Nephron (organoid): ENCODE data around the gene FECH.
"Not testable (repeated sequence)": the region's sequence is repeated elsewhere in the genome, so short reads cannot be mapped to it uniquely, and the experiment has no call there.

ENCODE experiments used
- H3K27ac Mint-ChIP-seq, 3 experiments: 2 replicates each; pipeline ENCODE4 v1.8.0; 2020; ENCODE audit warnings: mixed read lengths in 3 of 3, mild to moderate bottlenecking in 2 of 3, moderate library complexity in 1 of 3
- H3K27me3 Mint-ChIP-seq: 2 replicates; pipeline ENCODE4 v1.8.0; 2021; ENCODE audit warnings: low read depth, mild to moderate bottlenecking, moderate library complexity, mixed read lengths
- H3K36me3 Mint-ChIP-seq: 2 replicates; pipeline ENCODE4 v1.8.0; 2020; ENCODE audit warnings: low read depth, mixed read lengths
- H3K4me1 Mint-ChIP-seq: 2 replicates; pipeline ENCODE4 v1.8.0; 2020; ENCODE audit warnings: mixed read lengths
- H3K4me3 Mint-ChIP-seq, 3 experiments: 2 replicates each; pipeline ENCODE4 v1.8.0; 2020; ENCODE audit warnings: mild to moderate bottlenecking in 3 of 3, mixed read lengths in 3 of 3, moderate library complexity in 2 of 3
- H3K9me3 Mint-ChIP-seq: 2 replicates; pipeline ENCODE4 v1.8.0; 2020; ENCODE audit warnings: mixed read lengths
- CTCF ChIP-seq, 3 experiments: fragments of 200-600 bp; sonication (generic); IDR thresholded peaks; one replicate each; pipeline ENCODE4 v1.5.0; 2021; ENCODE audit warnings: antibody characterized with exemption in 3 of 3; ENCODE audit not compliant: unreplicated experiment in 3 of 3

The FECH gene

GRCh38 chr18:57533868-57534510, 52.5 kb downstream of the FECH start:
- Mint-ChIP-seq H3K36me3 (no peaks in the 10 kb centered on the region), H3K27ac (peak overlapping the region in 2 of 3 experiments; percentile 4 to 73), H3K4me1 (peaks cover 22% of the 10 kb centered on the region), H3K9me3 (no peaks in the 10 kb centered on the region), H3K27me3 (peaks cover 39% of the 10 kb centered on the region), H3K4me3 (no peak overlapping the region)
- no peak for TF ChIP-seq CTCF (IDR thresholded peaks at IDR 0.05; ENCODE audit: unreplicated experiment in 3 of 3)

DNA sequence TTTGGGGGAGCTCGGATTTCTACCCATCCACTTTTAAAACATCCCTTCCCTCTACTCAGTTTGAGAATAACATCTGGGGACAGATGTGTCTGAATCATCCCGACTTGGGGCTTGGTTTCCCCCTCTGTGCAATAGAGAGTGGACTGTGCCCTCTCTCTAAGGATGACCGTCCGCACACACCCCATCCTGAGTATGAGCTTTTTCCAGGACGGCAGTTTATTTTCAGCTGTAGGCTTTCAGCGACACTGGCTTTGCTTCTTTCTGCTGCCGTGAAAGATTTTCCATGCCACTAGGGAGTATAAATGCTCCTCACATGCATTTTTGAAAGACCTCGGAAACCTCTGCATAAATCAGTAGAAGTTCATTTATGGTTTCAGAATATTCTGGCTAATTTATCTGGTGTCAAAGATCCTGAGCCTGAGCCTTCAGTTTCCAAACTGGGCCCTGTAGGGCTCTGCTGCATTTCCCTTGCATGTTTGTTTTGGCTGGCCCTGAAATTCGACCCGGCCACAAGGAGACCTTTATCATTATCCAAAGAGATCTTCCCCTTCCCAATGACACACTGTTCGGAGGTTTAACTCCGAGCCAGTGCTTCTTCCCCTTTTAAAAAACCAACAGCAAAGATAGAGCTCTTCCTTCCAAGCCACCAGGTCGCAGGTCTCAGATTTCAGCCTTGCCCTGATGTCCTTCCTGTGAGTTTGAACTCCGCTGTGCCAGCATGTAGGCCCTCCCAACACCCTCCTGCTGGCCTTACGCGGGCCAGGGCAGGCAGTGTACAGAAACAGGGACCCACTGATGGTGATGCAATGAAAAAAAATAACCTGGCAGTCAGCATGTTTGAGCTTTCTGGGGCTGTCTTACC, 53.3 kb downstream of the FECH start:
- H3K27ac Mint-ChIP-seq: peak overlapping the region in 2 of 3 experiments; percentile 4 to 73
- H3K36me3 Mint-ChIP-seq: no peaks in the 10 kb centered on the region
- H3K9me3 Mint-ChIP-seq: no peaks in the 10 kb centered on the region
- peaks cover 22% of the 10 kb centered on the region for H3K4me1 Mint-ChIP-seq
- H3K27me3 Mint-ChIP-seq: peaks cover 38% of the 10 kb centered on the region
- peak overlapping the region in 2 of 3 experiments; percentile 5 to 48 for H3K4me3 Mint-ChIP-seq
- TF ChIP-seq CTCF (IDR thresholded peaks at IDR 0.05; ENCODE audit: unreplicated experiment in 3 of 3): no peak

GRCh38 chr18:57529151-57529550, 57.4 kb downstream of the FECH start:
- Mint-ChIP-seq H3K9me3 (peaks cover 9% of the 10 kb centered on the region), H3K4me1 (peaks cover 17% of the 10 kb centered on the region), H3K27me3 (peaks cover 44% of the 10 kb centered on the region), H3K27ac (no peak overlapping the region), H3K4me3 (no peak overlapping the region), H3K36me3 (no peaks in the 10 kb centered on the region)
- no peak for TF ChIP-seq CTCF (IDR thresholded peaks at IDR 0.05; ENCODE audit: unreplicated experiment in 3 of 3)

DNA sequence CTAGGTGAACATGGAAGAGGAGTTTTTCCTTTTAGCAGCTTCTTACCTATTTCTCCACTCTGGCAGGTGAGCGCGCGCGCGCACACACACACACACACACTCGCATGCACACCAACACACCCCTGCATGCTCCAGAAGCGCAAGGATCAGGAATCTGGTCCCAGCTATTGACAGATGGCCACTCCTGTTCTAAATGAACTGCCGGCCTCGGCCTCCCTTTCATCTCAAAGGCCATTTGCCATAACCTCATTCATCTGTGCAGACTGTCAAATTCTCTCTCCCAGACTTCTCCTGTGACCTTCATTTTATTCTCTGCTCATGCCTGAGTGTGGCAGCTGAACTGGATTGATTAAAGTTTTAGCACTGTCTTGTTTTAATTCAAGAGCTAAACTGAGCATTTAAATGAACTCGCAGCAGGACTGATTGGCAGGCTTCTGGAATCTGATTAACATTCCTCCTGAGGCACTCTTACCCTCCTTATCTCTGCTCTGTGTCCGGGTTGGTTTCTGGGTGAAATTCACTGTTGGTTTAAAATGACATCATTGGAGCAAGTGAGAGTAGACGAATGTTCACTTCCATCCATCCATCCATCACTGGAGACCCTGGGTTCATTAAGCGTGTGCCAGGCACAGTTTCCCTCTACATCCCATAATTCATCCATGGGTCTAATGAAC, 58.8 kb downstream of the FECH start:
- peaks cover 38% of the 10 kb centered on the region for H3K27me3 Mint-ChIP-seq
- no peaks in the 10 kb centered on the region for H3K36me3 Mint-ChIP-seq
- H3K9me3 Mint-ChIP-seq: peaks cover 9% of the 10 kb centered on the region
- H3K4me1 Mint-ChIP-seq: peaks cover 3% of the 10 kb centered on the region
- no peak overlapping the region for H3K27ac Mint-ChIP-seq
- TF ChIP-seq CTCF (IDR thresholded peaks at IDR 0.05; ENCODE audit: unreplicated experiment in 3 of 3): no peak
- no peak overlapping the region for H3K4me3 Mint-ChIP-seq

- H3K4me3 Mint-ChIP-seq: no peak overlapping the region
- TF ChIP-seq CTCF (IDR thresholded peaks at IDR 0.05; ENCODE audit: unreplicated experiment in 3 of 3): no peak
- peaks cover 19% of the 10 kb centered on the region for H3K27me3 Mint-ChIP-seq
- no peak overlapping the region for H3K27ac Mint-ChIP-seq
- peaks cover 9% of the 10 kb centered on the region for H3K9me3 Mint-ChIP-seq
- H3K36me3 Mint-ChIP-seq: no peaks in the 10 kb centered on the region
- H3K4me1 Mint-ChIP-seq: no peaks in the 10 kb centered on the region
Measured at GRCh38 chr18:57523171-57523956, 63.1 kb downstream of the FECH start.

DNA sequence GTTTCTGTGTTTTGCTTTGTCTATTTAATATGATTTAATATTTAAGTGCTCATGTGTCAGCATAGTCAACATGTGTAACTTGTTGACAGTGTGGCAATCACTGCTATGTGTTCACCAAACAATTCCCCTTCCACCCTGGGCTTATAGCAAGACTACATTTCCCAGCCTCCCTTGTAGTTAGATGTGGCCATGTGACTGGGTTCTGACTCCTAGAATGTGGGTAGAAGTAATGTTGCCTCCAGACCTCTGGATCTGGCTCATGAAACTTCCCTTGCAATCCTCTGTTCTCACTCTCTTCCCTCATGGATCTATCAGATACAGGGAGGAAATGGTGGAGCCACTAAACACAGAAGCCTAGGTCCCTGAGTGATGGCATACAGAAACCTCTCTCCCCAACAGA, 64.2 kb downstream of the FECH start:
- not testable (repeated sequence) for H3K4me1 Mint-ChIP-seq, H3K4me3 Mint-ChIP-seq, H3K27ac Mint-ChIP-seq, H3K36me3 Mint-ChIP-seq, H3K9me3 Mint-ChIP-seq
- peaks cover 14% of the 10 kb centered on the region for H3K27me3 Mint-ChIP-seq
